GM18526 (cell line): ENCODE data around the gene KCNE1.
"Not testable (repeated sequence)": the region's sequence is repeated elsewhere in the genome, so short reads cannot be mapped to it uniquely, and the experiment has no call there.

Experiments used
- POLR2A ChIP-seq: IDR thresholded peaks from 3 replicates; pipeline ENCODE4 v1.6.1; 2011; ENCODE audit not compliant: insufficient read length; ENCODE audit errors: extremely low read depth

Gene KCNE1

DNA sequence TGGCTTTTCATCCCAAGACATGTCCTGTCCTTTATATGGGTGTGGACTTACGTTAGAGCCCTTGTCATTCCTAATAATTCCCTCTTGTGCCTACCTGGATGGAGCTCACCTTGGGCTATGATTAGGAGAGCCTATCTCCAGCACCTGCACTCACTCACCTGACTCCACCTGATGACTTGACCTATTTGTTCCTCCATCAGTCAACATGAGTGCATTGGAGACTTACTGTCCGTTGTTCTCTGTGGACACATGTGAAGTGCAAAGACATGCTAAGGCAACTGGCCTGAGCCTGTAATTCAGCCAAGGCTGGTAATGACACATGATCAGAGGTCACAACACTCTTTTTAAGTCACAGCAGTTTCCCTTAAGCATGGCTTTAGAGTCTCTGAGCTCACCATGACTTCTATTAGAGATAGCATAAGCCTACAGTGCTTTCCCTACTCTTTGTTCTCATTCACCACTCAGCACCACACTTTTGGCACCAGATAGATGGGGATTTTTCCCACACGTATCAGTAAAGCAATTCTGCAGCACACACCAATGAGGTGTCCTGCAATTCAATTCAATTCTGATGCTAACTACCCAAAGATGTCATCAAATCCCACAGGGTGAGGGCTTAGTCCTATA is 9.4 kb downstream of the KCNE1 start:
- no peak for TF ChIP-seq POLR2A

DNA sequence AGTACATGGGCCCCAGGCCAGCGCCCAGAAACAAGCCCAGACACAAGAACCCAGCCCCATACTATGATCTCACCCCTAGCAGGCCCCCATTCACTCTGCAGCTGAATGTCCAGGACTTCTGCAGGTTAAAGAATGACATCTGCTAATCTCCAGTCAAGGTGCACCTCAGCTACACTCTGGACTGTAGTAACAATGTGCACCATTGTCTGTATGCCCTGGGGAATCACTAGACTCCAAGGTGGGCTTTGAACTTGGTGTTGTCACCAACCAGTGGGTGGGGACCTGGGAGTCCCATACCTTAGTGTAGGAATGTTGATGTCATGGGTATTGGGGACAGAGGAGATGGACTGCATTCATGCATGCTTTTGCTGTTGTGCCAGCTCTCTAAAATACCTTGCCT is 10.3 kb downstream of the KCNE1 start:
- TF ChIP-seq POLR2A = no peak

DNA sequence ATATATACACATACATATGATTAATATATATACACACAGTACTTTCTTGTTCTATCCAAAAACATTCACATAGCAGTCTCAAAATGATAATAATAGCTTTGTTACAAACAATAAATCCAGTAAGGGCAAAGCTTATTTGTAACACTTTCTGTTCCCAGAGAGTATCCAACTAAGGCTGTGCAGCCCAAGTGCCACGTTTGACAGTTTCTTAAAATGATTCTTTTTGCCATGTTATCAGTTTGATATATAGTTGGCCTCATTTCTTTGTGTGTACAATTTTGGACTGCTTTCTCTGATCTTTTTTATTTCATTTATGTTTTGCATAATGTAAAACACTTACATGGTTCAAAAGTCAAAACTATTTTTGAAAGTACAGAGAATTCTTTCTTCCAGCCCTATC is 11.8 kb downstream of the KCNE1 start:
- TF ChIP-seq POLR2A = no peak

DNA sequence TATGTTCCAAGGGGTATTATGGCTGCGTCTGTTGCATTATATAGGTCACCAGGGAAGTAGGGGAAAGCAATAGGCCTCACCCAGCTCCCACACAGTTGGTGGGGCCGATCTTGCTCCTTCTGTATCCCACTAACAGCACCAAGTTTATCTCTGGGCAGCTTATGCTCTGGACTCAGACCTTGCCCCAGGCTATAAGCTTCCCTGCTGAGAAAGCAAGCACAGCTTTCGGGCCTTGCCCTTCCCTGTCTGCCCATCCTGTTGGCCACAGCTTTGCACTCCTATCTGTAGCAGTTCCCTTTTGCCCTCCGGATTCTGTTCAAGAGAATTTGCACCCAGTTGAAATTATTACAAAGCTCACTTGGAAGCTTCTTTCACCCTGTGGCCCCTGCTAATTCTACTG is 12.9 kb downstream of the KCNE1 start:
- TF ChIP-seq POLR2A = no peak

DNA sequence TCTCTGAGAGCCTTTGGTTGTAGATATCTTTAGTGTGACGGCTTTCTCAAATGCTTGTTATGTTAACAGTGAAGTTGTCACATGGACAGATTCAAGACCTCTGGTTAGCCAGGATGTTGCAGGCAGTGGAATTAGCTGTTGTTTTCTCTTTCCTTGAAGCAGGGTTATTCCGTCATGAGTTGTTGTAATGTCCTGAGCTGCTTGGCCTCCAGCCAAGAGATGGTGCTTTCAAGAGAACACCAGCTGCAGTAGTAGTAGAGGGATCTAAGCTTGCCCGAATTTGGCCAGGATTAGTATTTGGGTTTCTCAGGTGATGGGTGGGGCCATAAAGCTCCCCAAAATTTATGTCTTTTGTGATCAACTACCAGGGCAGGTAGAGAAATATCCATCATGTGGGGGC is 13.4 kb downstream of the KCNE1 start:
- TF ChIP-seq POLR2A = no peak

DNA sequence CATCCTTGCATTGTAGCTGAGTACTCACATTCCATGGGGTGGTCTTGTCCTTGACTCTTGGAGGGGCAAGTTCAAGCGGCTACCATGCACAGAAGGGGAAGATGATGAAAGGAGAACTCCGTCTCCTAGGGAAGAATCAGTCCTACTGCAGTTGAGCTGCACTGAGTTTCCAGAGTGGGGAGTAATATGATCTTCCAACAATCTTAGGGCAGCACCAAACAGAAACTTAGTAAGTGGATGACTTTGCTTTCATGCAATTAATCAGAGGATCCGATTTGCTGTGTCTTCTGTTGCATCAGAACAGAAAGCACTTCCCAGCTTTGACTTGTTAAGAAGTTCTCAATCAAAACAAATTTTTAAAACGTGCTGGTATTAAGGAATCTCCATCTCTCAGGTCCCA is 88.2 kb downstream of the KCNE1 start, which contains the start of gene SMIM34:
SMIM34 (minus strand) TSS at position 147 of the 400 bp plus-strand sequence; CDS start at position 35, 112 bp downstream.
- TF ChIP-seq POLR2A = not testable (repeated sequence)
